Measurements from ENCODE around the gene SSUH2. TPM values are rescaled to one million over a fixed set of nuclear protein-coding genes. Genes with fewer than 3 reads are reported as not detected.

Gene SSUH2
- total RNA-seq, 1 donor, result not detected

DNA sequence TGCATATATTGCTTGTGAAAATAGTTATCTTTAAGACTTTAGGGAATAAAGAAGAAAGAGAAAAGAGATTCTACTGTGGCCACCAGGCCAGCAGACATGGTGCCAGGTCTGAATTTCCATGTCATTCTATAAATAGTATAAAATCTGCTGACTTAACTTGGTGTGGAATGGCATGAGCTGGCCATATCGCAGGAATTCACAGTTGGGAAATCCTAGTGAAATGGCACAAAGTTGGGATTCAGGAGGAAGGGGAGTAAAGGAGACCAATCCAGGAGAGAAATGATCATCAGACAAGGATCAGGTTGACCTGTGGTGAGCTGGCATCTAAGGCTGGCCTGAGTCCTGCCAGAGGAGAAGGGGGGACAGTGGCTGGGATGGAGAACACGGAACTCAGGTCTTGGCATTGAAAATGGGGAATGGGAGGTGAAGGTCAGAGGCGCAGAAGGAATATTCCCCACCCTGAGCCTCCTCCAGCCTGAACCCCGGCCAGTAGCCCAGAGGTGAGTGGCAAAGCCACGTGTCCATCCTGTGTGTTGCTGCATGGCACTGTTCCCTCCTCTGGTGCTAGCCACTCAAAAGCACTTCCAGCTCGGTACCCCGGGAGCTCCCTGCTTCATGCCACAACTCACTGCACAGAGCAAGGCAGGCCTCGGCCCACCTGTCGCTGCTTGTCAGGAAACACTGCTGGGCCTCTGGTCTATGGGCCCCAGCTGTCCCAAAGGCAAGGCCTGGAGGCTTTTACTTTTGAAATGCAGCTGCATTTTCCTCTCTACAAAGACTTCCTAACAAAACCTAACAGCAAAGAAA lies 51.4 kb downstream of the SSUH2 start:
- Histone ChIP-seq H4K20me1 (ENCODE audit: insufficient read depth, low read length) (no peaks in the 10 kb centered on the region), H2AFZ (ENCODE audit: low read length) (peak overlapping the region; percentile 36), H3K79me2 (ENCODE audit: insufficient read depth, low read length) (no peaks in the 10 kb centered on the region), H3K4me2 (ENCODE audit: insufficient read depth, low read length) (no peak overlapping the region), H3K27ac (ENCODE audit: low read depth, low read length) (no peak overlapping the region), H3K27me3 (ENCODE audit: insufficient read depth, low read length) (no peaks in the 10 kb centered on the region), H3K4me1 (ENCODE audit: insufficient read depth, low read length) (peaks cover 19% of the 10 kb centered on the region), H3K4me3 (ENCODE audit: insufficient read depth, low read length) (peak overlapping the region; percentile 7), H3K9me3 (ENCODE audit: low read depth, low read length) (no peaks in the 10 kb centered on the region), H3K36me3 (ENCODE audit: insufficient read depth, low read length) (no peaks in the 10 kb centered on the region)
- TF ChIP-seq CTCF (IDR thresholded peaks at IDR 0.05; ENCODE audit: extremely low read depth, low read depth, low read length), result no peak
- DNase-seq (ENCODE audit: insufficient read length, low spot score, missing footprints), result no peak

DNA sequence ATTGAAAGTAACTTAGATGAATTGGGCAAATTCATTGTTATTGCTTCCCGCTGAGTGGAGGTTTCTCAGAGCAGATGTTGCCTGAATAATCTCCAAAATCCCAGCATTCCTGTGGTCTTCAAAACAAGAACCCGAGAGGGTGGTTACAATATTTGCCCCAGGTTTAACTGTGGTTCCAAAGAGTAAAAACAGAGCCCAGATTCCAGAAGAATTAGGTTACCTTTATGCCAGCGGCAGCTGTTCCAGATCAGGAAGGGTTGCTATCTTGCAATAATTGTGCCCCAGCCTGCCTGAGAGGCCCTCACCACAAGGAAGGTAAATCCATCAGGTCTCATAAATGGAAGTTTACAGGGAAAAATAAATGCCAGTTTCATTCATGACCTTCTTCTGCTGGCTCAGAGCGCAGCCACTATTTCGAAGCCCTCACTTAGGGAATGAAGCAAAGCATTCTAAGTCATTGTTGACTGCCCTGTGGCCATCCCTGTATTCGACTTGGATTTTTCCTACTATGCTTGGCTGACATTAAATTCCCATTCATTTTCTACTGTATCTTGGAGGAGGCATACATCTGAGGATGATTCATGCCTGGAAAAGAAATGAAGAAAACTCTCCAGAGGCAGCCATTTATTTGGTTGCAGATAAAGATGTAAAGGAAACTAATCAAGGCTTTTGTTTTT lies 54.6 kb downstream of the SSUH2 start:
- Histone ChIP-seq H2AFZ (ENCODE audit: low read length) (peak overlapping the region; percentile 6), H3K4me1 (ENCODE audit: insufficient read depth, low read length) (peaks cover 19% of the 10 kb centered on the region), H3K27ac (ENCODE audit: low read depth, low read length) (no peak overlapping the region), H3K79me2 (ENCODE audit: insufficient read depth, low read length) (no peaks in the 10 kb centered on the region), H3K4me3 (ENCODE audit: insufficient read depth, low read length) (no peak overlapping the region), H4K20me1 (ENCODE audit: insufficient read depth, low read length) (no peaks in the 10 kb centered on the region), H3K27me3 (ENCODE audit: insufficient read depth, low read length) (no peaks in the 10 kb centered on the region), H3K36me3 (ENCODE audit: insufficient read depth, low read length) (no peaks in the 10 kb centered on the region), H3K9me3 (ENCODE audit: low read depth, low read length) (no peaks in the 10 kb centered on the region), H3K4me2 (ENCODE audit: insufficient read depth, low read length) (peak overlapping the region; percentile 31)
- no peak for DNase-seq (ENCODE audit: insufficient read length, low spot score, missing footprints)
- TF ChIP-seq CTCF (IDR thresholded peaks at IDR 0.05; ENCODE audit: extremely low read depth, low read depth, low read length), result no peak

DNA sequence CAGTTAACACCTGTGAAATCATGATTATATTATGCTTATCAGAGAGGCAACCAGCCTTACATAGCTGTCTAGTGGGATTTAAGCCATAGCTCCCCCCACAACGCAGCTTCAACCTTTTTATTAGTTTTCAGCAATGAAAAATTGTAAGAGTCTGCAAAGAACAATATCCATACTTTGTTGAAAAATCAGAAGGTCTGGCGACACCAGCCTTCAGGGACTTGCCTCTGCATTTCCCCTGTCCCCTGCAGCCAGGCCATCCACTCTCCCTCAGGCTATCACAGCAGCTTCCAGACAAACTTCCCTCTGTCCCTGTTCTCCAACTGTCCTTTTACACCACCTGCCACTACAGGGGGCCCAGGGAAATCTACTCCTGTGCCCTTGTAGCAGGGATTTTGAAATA lies 59.9 kb downstream of the SSUH2 start:
- Histone ChIP-seq H3K9me3 (ENCODE audit: low read depth, low read length) (no peaks in the 10 kb centered on the region), H3K4me3 (ENCODE audit: insufficient read depth, low read length) (no peak overlapping the region), H3K27me3 (ENCODE audit: insufficient read depth, low read length) (no peaks in the 10 kb centered on the region), H4K20me1 (ENCODE audit: insufficient read depth, low read length) (no peaks in the 10 kb centered on the region), H2AFZ (ENCODE audit: low read length) (no peak overlapping the region), H3K36me3 (ENCODE audit: insufficient read depth, low read length) (no peaks in the 10 kb centered on the region), H3K27ac (ENCODE audit: low read depth, low read length) (no peak overlapping the region), H3K4me1 (ENCODE audit: insufficient read depth, low read length) (peaks cover 20% of the 10 kb centered on the region), H3K4me2 (ENCODE audit: insufficient read depth, low read length) (no peak overlapping the region), H3K79me2 (ENCODE audit: insufficient read depth, low read length) (no peaks in the 10 kb centered on the region)
- DNase-seq (ENCODE audit: insufficient read length, low spot score, missing footprints), result no peak
- TF ChIP-seq CTCF (IDR thresholded peaks at IDR 0.05; ENCODE audit: extremely low read depth, low read depth, low read length), result no peak

GRCh38 chr3:8581806-8582445 lies 62.7 kb downstream of the SSUH2 start:
- H3K4me1 ChIP-seq (ENCODE audit: insufficient read depth, low read length), result peaks cover 25% of the 10 kb centered on the region
- H3K4me2 ChIP-seq (ENCODE audit: insufficient read depth, low read length), result no peak overlapping the region
- H3K9me3 ChIP-seq (ENCODE audit: low read depth, low read length), result no peaks in the 10 kb centered on the region
- no peaks in the 10 kb centered on the region for H3K27me3 ChIP-seq (ENCODE audit: insufficient read depth, low read length)
- no peaks in the 10 kb centered on the region for H3K79me2 ChIP-seq (ENCODE audit: insufficient read depth, low read length)
- peak overlapping the region; percentile 6 for H2AFZ ChIP-seq (ENCODE audit: low read length)
- no peak overlapping the region for H3K4me3 ChIP-seq (ENCODE audit: insufficient read depth, low read length)
- DNase-seq (ENCODE audit: insufficient read length, low spot score, missing footprints), result no peak
- TF ChIP-seq CTCF (IDR thresholded peaks at IDR 0.05; ENCODE audit: extremely low read depth, low read depth, low read length), result no peak
- no peaks in the 10 kb centered on the region for H4K20me1 ChIP-seq (ENCODE audit: insufficient read depth, low read length)
- H3K36me3 ChIP-seq (ENCODE audit: insufficient read depth, low read length), result no peaks in the 10 kb centered on the region
- H3K27ac ChIP-seq (ENCODE audit: low read depth, low read length), result no peak overlapping the region
